OCI-LY7 (cell line): Measurements from ENCODE around the gene LHFPL2. TPM values are rescaled to one million over a fixed set of nuclear protein-coding genes. Genes with fewer than 3 reads are reported as not detected.
"Not testable (repeated sequence)": the region's sequence is repeated elsewhere in the genome, so short reads cannot be mapped to it uniquely, and the experiment has no call there.

ENCODE experiments used
- BruUV-seq: library from RNA; stranded (reverse); fragments of 400-500 nt; replicated peaks from 2 replicates; lab custom pipeline; 2021; lab: Mats Ljungman, UMichigan
- CTCF ChIA-PET: fragments of 300-600 bp; sonication (Branson Sonifier 250); formaldehyde crosslinking; loops from one replicate; lab custom pipeline; 2022; ENCODE audit warnings: antibody characterized with exemption; ENCODE audit not compliant: unreplicated experiment; lab: Charles Lee
- POLR2A ChIA-PET: fragments of 300-600 bp; sonication (Branson Sonifier 250); formaldehyde crosslinking; loops from one replicate; lab custom pipeline; 2022; ENCODE audit warnings: antibody characterized with exemption; lab: Charles Lee
- DNase-seq: peaks from one replicate; pipeline ENCODE4 v3.0.0-alpha.2; 2015; ENCODE audit warnings: low spot score
- H2AFZ ChIP-seq: fragments of 200-600 bp; sonication (generic), shearing (Covaris generic); 2 replicates; pipeline ENCODE4 v1.6.1; 2014; ENCODE audit warnings: mild to moderate bottlenecking, antibody characterized with exemption, low read length, moderate library complexity
- H3K27ac ChIP-seq: fragments of 200-600 bp; sonication (generic); 2 replicates; pipeline ENCODE4 v1.5.1; 2014; ENCODE audit warnings: mixed run types, low read depth, mild to moderate bottlenecking, moderate library complexity, low read length, inconsistent platforms; ENCODE audit not compliant: poor library complexity, severe bottlenecking
- H3K36me3 ChIP-seq: fragments of 200-600 bp; sonication (generic); 2 replicates; pipeline ENCODE4 v1.6.1; 2014; ENCODE audit warnings: mild to moderate bottlenecking, antibody characterized with exemption, low read length, moderate library complexity, mixed read lengths; ENCODE audit not compliant: insufficient read depth
- H3K4me1 ChIP-seq: fragments of 200-600 bp; sonication (generic); 2 replicates; pipeline ENCODE4 v1.5.1; 2014; ENCODE audit warnings: mild to moderate bottlenecking, low read length; ENCODE audit not compliant: insufficient read depth, poor library complexity, severe bottlenecking
- H3K4me2 ChIP-seq: fragments of 200-600 bp; sonication (generic); 2 replicates; pipeline ENCODE4 v1.6.1; 2014; ENCODE audit warnings: mild to moderate bottlenecking, low read length
- H3K4me3 ChIP-seq: fragments of 200-600 bp; sonication (generic); 2 replicates; pipeline ENCODE4 v1.5.1; 2014; ENCODE audit warnings: mild to moderate bottlenecking, low read depth, low read length; ENCODE audit not compliant: poor library complexity, severe bottlenecking
- H3K79me2 ChIP-seq: fragments of 200-600 bp; sonication (generic); 2 replicates; pipeline ENCODE4 v1.6.1; 2016; ENCODE audit warnings: low read depth, mild to moderate bottlenecking, low read length, moderate library complexity, mixed read lengths; ENCODE audit not compliant: insufficient read depth
- H3K9me2 ChIP-seq: fragments of 200-600 bp; sonication (generic); 2 replicates; pipeline ENCODE4 v1.6.1; 2016; ENCODE audit warnings: mild to moderate bottlenecking, low read length, mixed read lengths; ENCODE audit not compliant: insufficient read depth
- H3K9me3 ChIP-seq: fragments of 200-600 bp; sonication (generic); 2 replicates; pipeline ENCODE4 v1.6.1; 2014; ENCODE audit warnings: mild to moderate bottlenecking, mixed run types, low read length, mixed read lengths
- H4K20me1 ChIP-seq: fragments of 200-600 bp; sonication (generic); 2 replicates; pipeline ENCODE4 v1.6.1; 2014; ENCODE audit warnings: mild to moderate bottlenecking, antibody characterized with exemption, low read length, moderate library complexity, mixed read lengths; ENCODE audit not compliant: insufficient read depth
- CTCF ChIP-seq: fragments of 200-600 bp; sonication (generic); conservative IDR thresholded peaks from 2 replicates; pipeline ENCODE4 v1.5.1; 2014; ENCODE audit warnings: mild to moderate bottlenecking, antibody characterized with exemption, low read length, moderate library complexity, mixed read lengths
- EZH2phosphoT487 ChIP-seq: fragments of 200-600 bp; sonication (generic); IDR thresholded peaks from 2 replicates; pipeline ENCODE4 v1.6.1; 2018; ENCODE audit warnings: low read depth, borderline replicate concordance, mild to moderate bottlenecking, mixed run types, antibody characterized with exemption, low read length, moderate library complexity, mixed read lengths
- intact Hi-C: fragments of 100-400 bp; cut with micrococcal nuclease; formaldehyde crosslinking; loops from one replicate; pipeline ENCODE4 v1.10.0; 2022; ENCODE audit not compliant: unreplicated experiment
- total RNA-seq, 2 experiments: library from RNA; depleted of rRNA in 1 of 2; stranded (reverse); fragments of >200 nt in 1 of 2; shearing (Covaris generic) in 1 of 2; gene quantifications; 2 replicates each; pipeline ENCODE4 v1.2.3, GENCODE V29; 2014 to 2022

LHFPL2 gene
- total RNA-seq, 2 experiments from 2014 or later, result 12.2 to 24.0 TPM

- no peaks in the 10 kb centered on the region for H3K9me3 ChIP-seq
- peaks cover 5% of the 10 kb centered on the region; the same call in 1 of the 2 replicates for H3K79me2 ChIP-seq
- H3K4me2 ChIP-seq, result no peak overlapping the region
- TF ChIP-seq EZH2phosphoT487 (no peak), CTCF (no peak)
- POLR2A ChIA-PET, result interaction anchor here (1.4 kb wide), 1 partner anchor 18 kb away, joined by 3 read pairs; no protein-coding TSS in a partner anchor
- H3K27ac ChIP-seq, result no peak overlapping the region
- H3K9me2 ChIP-seq, result no peaks in the 10 kb centered on the region
- CTCF ChIA-PET, result no interaction called here
- BruUV-seq, result no TSS peak
- no peaks in the 10 kb centered on the region for H4K20me1 ChIP-seq
- no peak overlapping the region for H2AFZ ChIP-seq
- intact Hi-C loops, result no loop called here
- DNase-seq, result no peak
- H3K4me3 ChIP-seq, result no peak overlapping the region
- H3K4me1 ChIP-seq, result no peaks in the 10 kb centered on the region
- peaks cover 9% of the 10 kb centered on the region for H3K36me3 ChIP-seq
Observed at GRCh38 chr5:78675956-78676730, 27.6 kb upstream of the LHFPL2 start.

GRCh38 chr5:78673827-78674226 is 25.3 kb upstream of the LHFPL2 start:
- POLR2A ChIA-PET, H3K27ac ChIP-seq, H3K9me2 ChIP-seq, CTCF ChIA-PET, H3K9me3 ChIP-seq, H4K20me1 ChIP-seq, H3K4me3 ChIP-seq, intact Hi-C loops, DNase-seq, H3K4me2 ChIP-seq, H3K36me3 ChIP-seq, H3K79me2 ChIP-seq, H2AFZ ChIP-seq, H3K4me1 ChIP-seq: not testable (repeated sequence)
- BruUV-seq, result TSS peak; percentile 13

DNA sequence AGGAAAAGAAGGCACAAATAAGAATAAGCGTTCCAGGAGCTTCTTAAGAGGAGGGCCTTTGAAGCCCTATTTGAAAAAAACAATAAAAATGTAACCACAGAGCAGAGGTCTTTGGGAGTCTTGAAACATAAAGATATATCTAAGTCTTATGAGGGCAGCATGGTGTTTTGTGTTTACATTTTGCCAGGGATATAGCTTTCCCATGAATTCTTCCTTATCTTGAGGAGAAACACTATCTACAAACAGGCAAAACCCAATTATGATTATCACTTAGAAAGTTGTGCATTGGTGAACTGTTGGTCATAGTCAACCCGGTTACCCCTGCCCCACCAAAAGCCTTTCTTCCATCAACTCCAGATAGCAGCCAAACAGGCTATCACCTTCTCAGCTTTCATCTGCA is 23.6 kb upstream of the LHFPL2 start:
- Histone ChIP-seq H2AFZ (no peak overlapping the region), H3K9me3 (no peaks in the 10 kb centered on the region), H3K4me1 (peaks cover 19% of the 10 kb centered on the region), H3K4me3 (no peak overlapping the region), H3K27ac (no peak overlapping the region), H3K9me2 (no peaks in the 10 kb centered on the region), H3K79me2 (no peaks in the 10 kb centered on the region), H3K36me3 (peaks cover 9% of the 10 kb centered on the region), H3K4me2 (no peak overlapping the region), H4K20me1 (no peaks in the 10 kb centered on the region)
- no peak for DNase-seq
- no peak for TF ChIP-seq CTCF
- no peak for TF ChIP-seq EZH2phosphoT487
- no TSS peak for BruUV-seq
- ChIA-PET CTCF (no interaction called here), POLR2A (interaction anchor here (0.6 kb wide), 1 partner anchor 10 kb away, joined by 5 read pairs; no protein-coding TSS in a partner anchor)
- intact Hi-C loops, result no loop called here
